ENCODE results near the gene FRMD1.

- TF ChIP-seq EP300 (IDR thresholded peaks at IDR 0.05; ENCODE audit: low read depth) = no peak
- no peak for TF ChIP-seq POLR2A (IDR thresholded peaks at IDR 0.05)
- no peak for TF ChIP-seq CTCF (IDR thresholded peaks at IDR 0.05)
- no peak for TF ChIP-seq POLR2AphosphoS5 (IDR thresholded peaks at IDR 0.05)
Observed at GRCh38 chr6:168111911-168112310, 32.9 kb upstream of the FRMD1 start.

All from transverse colon (tissue), 4 donors.